ENCODE measurements around the gene UPK1A.

Gene UPK1A

GRCh38 chr19:35715355-35715809 is 49.1 kb downstream of the UPK1A start:
- DNase-seq (ENCODE audit: insufficient read length), result no peak
- TF ChIP-seq POLR2A (IDR thresholded peaks at IDR 0.05; ENCODE audit: low read depth, low read length), result no peak
- no peak; the same call in none of the 2 replicates for TF ChIP-seq POLR2AphosphoS5 (IDR thresholded peaks at IDR 0.05; ENCODE audit: low read depth, low read length)
- TF ChIP-seq TAF1 (IDR thresholded peaks at IDR 0.05; ENCODE audit: borderline replicate concordance, low read depth, low read length), result no peak
- no peak for FAIRE-seq

GRCh38 chr19:35715981-35716800 is 49.9 kb downstream of the UPK1A start:
- FAIRE-seq (peak; percentile 42), DNase-seq (ENCODE audit: insufficient read length) (no peak)
- TF ChIP-seq POLR2A (IDR thresholded peaks at IDR 0.05; ENCODE audit: low read depth, low read length) (peak; percentile 34), POLR2AphosphoS5 (IDR thresholded peaks at IDR 0.05; ENCODE audit: low read depth, low read length) (no peak), TAF1 (IDR thresholded peaks at IDR 0.05; ENCODE audit: borderline replicate concordance, low read depth, low read length) (no peak)

- TF ChIP-seq POLR2AphosphoS5 (IDR thresholded peaks at IDR 0.05; ENCODE audit: low read depth, low read length) (peak; percentile 66; the same call in 1 of the 2 replicates), POLR2A (IDR thresholded peaks at IDR 0.05; ENCODE audit: low read depth, low read length) (peak; percentile 70; the same call in 1 of the 2 replicates), TAF1 (IDR thresholded peaks at IDR 0.05; ENCODE audit: borderline replicate concordance, low read depth, low read length) (0 out of 2 replicates have a peak, but pooled peaks have one; percentile 18)
- peak; percentile 69 for DNase-seq (ENCODE audit: insufficient read length)
- FAIRE-seq, result peak; percentile 98
Observed at GRCh38 chr19:35716801-35717664, 50.7 kb downstream of the UPK1A start.

GRCh38 chr19:35717665-35718344 is 51.5 kb downstream of the UPK1A start, which contains the start of gene KMT2B:
Gene KMT2B (plus strand): TSS chr19:35718003. CDS start chr19:35718019, 16 bp downstream.
- no peak for FAIRE-seq
- no peak for TF ChIP-seq TAF1 (IDR thresholded peaks at IDR 0.05; ENCODE audit: borderline replicate concordance, low read depth, low read length)
- peak; percentile 38; the same call in 1 of the 2 replicates for TF ChIP-seq POLR2A (IDR thresholded peaks at IDR 0.05; ENCODE audit: low read depth, low read length)
- peak; percentile 99 for DNase-seq (ENCODE audit: insufficient read length)

- FAIRE-seq (peak; percentile 66), DNase-seq (ENCODE audit: insufficient read length) (peak; percentile 65)
- peak; percentile 16; the same call in 1 of the 2 replicates for TF ChIP-seq POLR2A (IDR thresholded peaks at IDR 0.05; ENCODE audit: low read depth, low read length)
- 0 out of 2 replicates have a peak, but pooled peaks have one; percentile 11 for TF ChIP-seq TAF1 (IDR thresholded peaks at IDR 0.05; ENCODE audit: borderline replicate concordance, low read depth, low read length)
- peak; percentile 67; the same call in 1 of the 2 replicates for TF ChIP-seq POLR2AphosphoS5 (IDR thresholded peaks at IDR 0.05; ENCODE audit: low read depth, low read length)
Observed at GRCh38 chr19:35718345-35719041, 52.2 kb downstream of the UPK1A start.

GRCh38 chr19:35719402-35720162 is 53.3 kb downstream of the UPK1A start:
- FAIRE-seq, result no peak
- TF ChIP-seq POLR2A (IDR thresholded peaks at IDR 0.05; ENCODE audit: low read depth, low read length), result no peak; the same call in 1 of the 2 replicates
- no peak for TF ChIP-seq POLR2AphosphoS5 (IDR thresholded peaks at IDR 0.05; ENCODE audit: low read depth, low read length)
- TF ChIP-seq TAF1 (IDR thresholded peaks at IDR 0.05; ENCODE audit: borderline replicate concordance, low read depth, low read length), result no peak
- no peak for DNase-seq (ENCODE audit: insufficient read length)

GRCh38 chr19:35720163-35720524 is 53.8 kb downstream of the UPK1A start:
- TF ChIP-seq TAF1 (IDR thresholded peaks at IDR 0.05; ENCODE audit: borderline replicate concordance, low read depth, low read length), result no peak
- no peak for TF ChIP-seq POLR2AphosphoS5 (IDR thresholded peaks at IDR 0.05; ENCODE audit: low read depth, low read length)
- TF ChIP-seq POLR2A (IDR thresholded peaks at IDR 0.05; ENCODE audit: low read depth, low read length), result no peak
- DNase-seq (ENCODE audit: insufficient read length) (no peak), FAIRE-seq (no peak)

- FAIRE-seq (no peak), DNase-seq (ENCODE audit: insufficient read length) (no peak)
- TF ChIP-seq TAF1 (IDR thresholded peaks at IDR 0.05; ENCODE audit: borderline replicate concordance, low read depth, low read length) (no peak), POLR2A (IDR thresholded peaks at IDR 0.05; ENCODE audit: low read depth, low read length) (no peak), POLR2AphosphoS5 (IDR thresholded peaks at IDR 0.05; ENCODE audit: low read depth, low read length) (no peak)
Observed at GRCh38 chr19:35720648-35721047, 54.3 kb downstream of the UPK1A start.

- DNase-seq (ENCODE audit: insufficient read length) (no peak), FAIRE-seq (no peak)
- TF ChIP-seq TAF1 (IDR thresholded peaks at IDR 0.05; ENCODE audit: borderline replicate concordance, low read depth, low read length) (no peak), POLR2A (IDR thresholded peaks at IDR 0.05; ENCODE audit: low read depth, low read length) (0 out of 2 replicates have a peak, but pooled peaks have one; percentile 31)
Observed at GRCh38 chr19:35721374-35721773, 55.1 kb downstream of the UPK1A start.

GRCh38 chr19:35722461-35722860 is 56.1 kb downstream of the UPK1A start:
- FAIRE-seq, result no peak
- no peak for TF ChIP-seq POLR2A (IDR thresholded peaks at IDR 0.05; ENCODE audit: low read depth, low read length)
- no peak for TF ChIP-seq TAF1 (IDR thresholded peaks at IDR 0.05; ENCODE audit: borderline replicate concordance, low read depth, low read length)
- no peak for TF ChIP-seq POLR2AphosphoS5 (IDR thresholded peaks at IDR 0.05; ENCODE audit: low read depth, low read length)
- DNase-seq (ENCODE audit: insufficient read length), result no peak
